HS-27A (cell line): ENCODE measurements around the gene FAM193A.
"Not testable (repeated sequence)": the region's sequence is repeated elsewhere in the genome, so short reads cannot be mapped to it uniquely, and the experiment has no call there.

Experiments used
- DNase-seq: peaks from one replicate; pipeline ENCODE4 v3.0.0-alpha.2; 2012; ENCODE audit warnings: low read depth, missing footprints

The FAM193A gene

DNA sequence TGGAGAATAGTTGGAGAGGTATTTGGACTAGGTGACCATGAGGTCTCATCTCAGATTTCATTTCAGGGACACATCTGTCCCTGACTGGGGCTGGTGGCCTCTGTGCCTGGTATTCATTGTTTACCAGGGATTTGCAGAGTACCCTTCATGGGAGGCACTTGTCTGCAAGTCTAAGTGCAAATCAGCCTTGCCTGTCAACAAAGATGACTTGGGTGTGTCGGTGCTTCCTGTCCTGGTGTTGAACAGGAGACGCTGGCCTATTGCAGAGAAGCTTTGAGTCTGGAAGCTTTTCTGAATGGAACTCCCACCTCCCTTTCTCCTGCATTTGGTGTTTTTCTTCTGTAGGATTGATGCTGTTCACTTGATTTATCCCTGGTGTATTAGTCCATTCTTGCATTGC lies 115.6 kb downstream of the FAM193A start:
- no peak for DNase-seq

GRCh38 chr4:2652415-2653160 lies 116.1 kb downstream of the FAM193A start:
- no peak for DNase-seq

DNA sequence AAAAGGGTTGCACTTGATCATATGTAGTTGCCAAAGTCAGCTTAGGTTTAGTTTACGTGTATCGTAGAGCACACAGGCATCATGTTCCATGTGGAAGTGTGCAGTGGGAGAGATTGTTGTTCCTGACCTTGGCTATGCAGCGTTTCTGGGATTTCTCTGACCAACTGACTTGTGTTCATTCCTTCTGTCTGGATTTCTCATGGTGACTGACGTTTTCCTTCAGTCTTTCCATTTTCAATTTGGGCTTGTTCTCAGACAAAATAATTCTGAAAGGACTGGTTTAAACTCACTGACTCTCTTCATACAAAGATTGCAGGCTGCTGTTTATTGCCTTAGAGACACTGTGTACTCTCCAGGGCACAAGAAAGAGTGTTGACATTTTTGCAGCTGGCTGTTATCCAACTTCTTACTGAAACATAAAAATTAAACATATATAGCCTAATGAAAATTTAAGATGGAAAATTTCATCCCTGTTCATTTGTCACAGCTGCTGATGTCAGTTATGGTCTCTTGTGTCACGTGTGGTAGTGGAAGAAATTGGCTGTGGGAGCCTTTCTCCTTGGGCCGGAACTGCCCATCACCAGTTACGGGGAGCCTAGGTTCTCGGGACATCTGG lies 124.3 kb downstream of the FAM193A start:
- no peak for DNase-seq

DNA sequence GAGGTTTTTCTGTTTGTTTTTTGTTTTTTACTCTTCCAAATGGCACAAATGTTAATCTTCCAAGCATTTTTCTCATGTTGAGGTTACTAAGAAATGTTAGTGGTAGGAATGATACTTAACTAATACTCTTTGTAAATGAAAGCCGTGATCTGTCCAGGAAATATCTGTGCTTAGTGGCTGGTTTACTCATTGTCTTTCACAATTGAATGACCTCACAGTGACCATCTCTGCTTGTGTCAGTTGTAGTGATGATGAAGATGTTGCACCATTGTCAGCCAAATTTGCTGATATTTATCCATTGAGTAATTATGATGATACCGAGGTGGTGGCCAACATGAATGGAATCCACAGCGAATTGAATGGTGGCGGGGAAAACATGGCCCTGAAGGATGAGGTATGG lies 126.2 kb downstream of the FAM193A start:
- DNase-seq = no peak

DNA sequence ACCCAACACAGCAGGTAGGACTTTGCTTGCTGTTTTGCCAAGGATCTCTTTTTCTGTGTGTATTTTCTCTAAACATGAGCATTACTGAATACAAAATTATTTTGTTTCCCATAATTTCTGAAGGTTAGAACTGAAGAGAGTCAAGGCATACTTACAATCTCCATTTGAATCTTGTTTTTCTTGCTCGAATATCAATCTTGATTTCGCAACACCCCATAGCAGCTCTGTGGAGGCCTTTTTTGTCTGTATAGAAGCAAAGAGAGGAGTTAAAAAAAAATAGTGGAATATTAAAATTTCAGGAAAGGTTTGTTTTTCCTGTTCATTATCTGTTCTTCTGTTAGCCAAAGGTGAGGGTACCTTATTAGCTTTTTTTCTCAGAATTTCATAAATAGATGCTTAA lies 126.8 kb downstream of the FAM193A start:
- DNase-seq = no peak

GRCh38 chr4:2666722-2667247 lies 130.3 kb downstream of the FAM193A start:
- no peak for DNase-seq

- DNase-seq = no peak
Measured at GRCh38 chr4:2667428-2667827, 131.0 kb downstream of the FAM193A start.

- DNase-seq = no peak
Measured at GRCh38 chr4:2671267-2671895, 134.9 kb downstream of the FAM193A start.

GRCh38 chr4:2672082-2672481 lies 135.6 kb downstream of the FAM193A start:
- no peak for DNase-seq

DNA sequence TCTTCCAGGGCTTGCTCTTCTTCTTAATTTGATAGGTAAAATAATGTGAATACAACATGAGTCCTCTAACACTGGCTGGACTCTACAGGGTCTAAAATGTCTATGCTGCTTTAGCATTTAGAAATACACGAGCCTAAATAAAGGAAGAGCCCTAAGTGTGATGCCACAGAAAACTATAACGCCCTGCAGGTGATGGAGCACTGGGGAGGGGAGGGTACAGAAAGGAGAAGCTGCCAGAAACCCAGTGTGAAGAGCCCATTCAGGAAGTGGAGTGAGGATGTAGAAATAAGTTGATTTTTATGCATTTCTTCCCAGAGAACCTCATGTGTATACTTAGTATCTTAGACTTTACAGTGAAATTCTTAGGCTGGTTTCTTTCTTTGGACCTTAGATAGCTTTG lies 136.3 kb downstream of the FAM193A start:
- DNase-seq = no peak

- DNase-seq = no peak
Measured at GRCh38 chr4:2673157-2673556, 136.7 kb downstream of the FAM193A start.

DNA sequence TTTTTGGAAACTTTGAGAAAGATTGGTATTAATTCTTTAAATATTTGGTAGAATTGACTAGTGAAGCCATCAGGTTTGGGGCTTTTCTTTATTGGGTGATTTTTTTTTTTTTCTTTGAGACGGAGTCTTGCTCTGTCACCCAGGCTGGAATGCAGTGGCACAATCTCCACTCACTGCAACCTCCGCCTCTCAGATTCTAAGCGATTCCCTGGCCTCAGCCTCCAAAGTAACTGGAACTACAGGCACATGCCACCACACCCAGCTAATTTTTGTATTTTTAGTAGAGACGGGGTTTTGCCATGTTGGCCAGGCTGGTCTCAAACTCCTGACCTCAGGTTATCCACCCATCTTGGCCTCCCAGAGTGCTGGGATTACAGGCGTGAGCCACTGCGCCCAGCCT lies 143.3 kb downstream of the FAM193A start:
- DNase-seq = not testable (repeated sequence)

DNA sequence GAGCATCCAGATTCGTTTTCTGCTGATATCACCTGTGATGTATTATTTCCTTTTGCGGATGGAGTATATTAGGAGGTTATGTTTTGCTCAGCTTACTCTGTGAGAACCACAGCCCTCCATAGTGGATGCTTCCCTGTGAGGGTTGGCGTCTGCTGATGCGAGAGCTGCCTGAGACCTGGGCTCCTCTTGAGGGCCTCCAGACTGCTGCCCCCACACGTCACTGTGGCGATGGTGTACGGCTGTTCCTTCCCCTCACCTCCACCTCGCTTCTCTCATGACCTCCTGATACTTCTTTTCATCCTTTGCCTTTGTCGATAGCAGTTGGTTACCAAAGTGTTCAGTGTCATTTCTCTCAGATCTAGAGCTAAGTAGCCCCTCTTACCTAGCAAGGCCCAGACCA lies 148.0 kb downstream of the FAM193A start:
- DNase-seq = no peak

GRCh38 chr4:2685541-2685940 lies 149.1 kb downstream of the FAM193A start:
- no peak for DNase-seq

GRCh38 chr4:2686379-2687265 lies 150.2 kb downstream of the FAM193A start:
- DNase-seq = no peak

GRCh38 chr4:2688281-2688680 lies 151.8 kb downstream of the FAM193A start:
- no peak for DNase-seq

DNA sequence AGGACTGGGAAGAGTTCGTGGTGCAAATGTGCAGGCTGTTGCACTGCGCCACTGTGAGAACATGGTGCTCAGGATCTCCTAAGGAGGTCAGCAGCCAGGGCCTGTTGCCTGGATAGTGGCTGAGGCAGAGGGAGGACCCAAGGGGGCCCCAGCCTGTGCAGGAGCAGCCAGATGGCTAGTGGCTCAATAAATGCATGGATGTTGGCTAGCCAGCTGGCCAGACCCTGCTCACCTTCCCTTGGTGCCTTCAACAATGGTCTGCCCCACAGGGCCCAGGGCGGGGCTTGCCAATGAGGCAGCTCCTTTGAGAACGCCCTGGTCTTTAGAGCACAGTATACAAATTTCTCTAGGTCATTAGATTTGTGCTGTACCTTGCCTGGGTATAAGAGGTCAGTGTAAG lies 152.2 kb downstream of the FAM193A start:
- DNase-seq = no peak

- DNase-seq = no peak
Measured at GRCh38 chr4:2689114-2689513, 152.7 kb downstream of the FAM193A start.

DNA sequence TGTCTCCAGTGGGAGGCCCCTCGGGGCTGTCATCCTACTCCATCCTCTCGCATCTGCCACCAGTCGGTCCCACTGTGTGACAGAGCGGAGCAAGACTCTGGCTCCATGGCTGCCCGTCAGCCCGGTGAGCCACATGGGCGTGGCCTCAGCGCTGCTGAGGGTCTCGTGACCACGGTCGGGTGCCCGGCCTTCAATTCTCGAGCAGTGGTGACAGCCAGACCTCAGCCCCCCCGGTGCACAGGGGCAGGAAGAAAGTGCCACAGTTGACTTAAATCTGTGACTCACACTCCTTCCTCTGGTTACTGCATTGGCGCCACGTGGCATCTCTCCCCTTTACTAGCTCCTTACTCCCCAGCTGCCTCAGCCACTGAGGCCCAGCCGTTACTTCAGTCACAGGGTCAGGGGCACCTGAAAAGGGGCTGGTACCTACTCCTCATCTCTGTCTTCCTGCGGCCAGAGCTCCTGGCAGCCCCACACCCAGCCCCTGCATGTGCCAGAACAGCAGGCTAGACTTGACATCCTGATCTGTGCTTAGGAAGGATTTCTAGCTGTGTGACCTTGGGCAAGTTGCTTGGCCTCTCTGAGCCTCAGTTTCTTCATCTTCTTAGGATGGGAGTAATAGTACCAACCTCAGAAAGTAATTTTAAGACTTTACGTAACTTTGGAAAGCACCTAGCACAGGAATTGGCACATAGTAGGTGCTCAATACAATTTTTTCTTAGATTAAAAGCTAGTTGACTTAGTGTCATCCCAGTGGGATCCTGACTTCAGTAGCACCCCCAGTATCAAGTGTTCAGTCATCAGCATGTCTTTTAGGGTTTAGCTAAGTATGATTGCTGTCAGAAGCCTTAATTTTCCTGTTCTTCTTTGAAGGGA lies 153.6 kb downstream of the FAM193A start:
- no peak for DNase-seq

DNA sequence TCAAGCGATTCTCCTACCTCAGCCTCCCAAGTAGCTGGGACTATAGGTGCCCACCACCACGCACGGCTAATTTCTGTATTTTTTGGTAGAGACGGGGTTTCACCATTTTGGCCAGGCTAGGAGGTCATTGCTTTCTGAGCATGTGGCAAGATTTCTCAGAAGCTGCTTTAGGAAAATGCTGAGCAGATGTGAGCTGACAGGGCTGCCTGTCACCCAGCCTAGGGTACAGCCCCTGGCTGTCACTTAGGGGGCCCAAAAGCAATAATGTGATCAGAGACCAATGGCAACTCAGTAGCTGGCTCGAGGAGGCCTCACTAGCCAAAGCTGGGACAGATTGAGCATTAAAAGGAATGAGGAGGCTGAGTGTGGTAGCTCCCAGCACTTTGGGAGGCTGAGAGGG lies 154.9 kb downstream of the FAM193A start:
- DNase-seq = no peak

DNA sequence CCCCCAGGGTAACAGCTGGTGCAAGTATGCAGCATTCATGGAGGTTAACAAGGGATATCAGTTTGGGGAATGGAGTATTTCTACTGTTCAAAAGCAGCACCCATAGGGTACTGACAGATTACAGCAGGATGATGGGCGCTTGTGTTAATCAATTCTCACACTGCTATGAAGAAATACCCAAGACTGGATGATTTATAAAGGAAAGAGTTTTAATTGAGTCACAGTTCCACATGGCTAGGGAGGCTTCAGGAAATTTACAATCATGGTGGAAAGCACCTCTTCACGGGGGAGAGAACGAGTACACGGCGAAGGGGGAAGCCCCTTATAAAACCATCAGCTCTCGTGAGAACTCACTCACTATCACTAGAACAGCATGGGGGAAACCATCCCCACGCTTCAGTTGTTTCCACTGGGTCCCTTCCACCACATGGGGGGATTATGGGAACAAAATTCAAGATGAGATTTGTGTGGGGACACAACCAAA lies 155.5 kb downstream of the FAM193A start:
- DNase-seq = no peak
